Measurements from ENCODE around the gene BTBD2.

Gene BTBD2

DNA sequence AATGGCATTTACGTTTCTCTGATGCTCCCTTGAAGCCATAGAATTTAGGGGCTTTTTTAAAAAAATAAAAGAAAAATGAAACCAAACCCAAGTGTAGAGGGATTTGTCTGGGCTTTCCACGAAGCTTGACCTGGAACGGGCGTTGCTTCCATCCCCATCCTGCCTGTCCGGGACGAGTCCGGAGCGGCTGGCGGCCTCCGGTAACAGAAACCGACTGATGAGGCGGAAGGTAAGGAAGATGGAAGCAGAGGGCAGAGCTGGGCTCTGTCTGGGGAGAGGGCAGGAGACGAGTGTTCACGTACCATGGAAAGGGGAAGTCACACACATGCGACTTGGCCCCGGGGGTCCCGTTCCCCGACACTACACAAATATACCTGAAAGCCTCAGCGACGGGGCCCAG lies 34.3 kb downstream of the BTBD2 start:
- DNase-seq: no peak

- DNase-seq: no peak
These were observed 34.7 kb downstream of the BTBD2 start for GRCh38 chr19:1980809-1981181.

- DNase-seq: no peak
These were observed 35.3 kb downstream of the BTBD2 start for GRCh38 chr19:1980091-1980808.

DNA sequence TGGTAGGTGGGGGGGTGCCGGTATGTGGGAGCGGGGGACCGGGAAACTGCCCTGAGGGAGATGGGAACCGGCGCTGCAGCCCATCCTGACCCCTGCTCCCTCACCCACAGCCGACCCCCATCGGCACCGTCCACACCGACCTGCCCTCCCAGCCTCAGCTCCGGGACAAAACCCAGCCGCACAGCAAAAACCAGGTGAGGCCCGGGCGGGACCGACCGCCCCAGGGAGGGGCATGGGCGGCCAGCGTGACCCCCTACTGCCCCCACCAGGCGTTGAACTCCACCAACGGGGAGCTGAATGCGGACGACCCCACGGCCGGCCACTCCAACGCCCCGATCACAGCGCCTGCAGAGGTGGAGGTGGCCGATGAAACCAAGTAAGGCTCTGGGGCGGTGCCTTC lies 35.9 kb downstream of the BTBD2 start:
- DNase-seq: no peak

GRCh38 chr19:1979017-1979416 lies 36.5 kb downstream of the BTBD2 start:
- no peak for DNase-seq

DNA sequence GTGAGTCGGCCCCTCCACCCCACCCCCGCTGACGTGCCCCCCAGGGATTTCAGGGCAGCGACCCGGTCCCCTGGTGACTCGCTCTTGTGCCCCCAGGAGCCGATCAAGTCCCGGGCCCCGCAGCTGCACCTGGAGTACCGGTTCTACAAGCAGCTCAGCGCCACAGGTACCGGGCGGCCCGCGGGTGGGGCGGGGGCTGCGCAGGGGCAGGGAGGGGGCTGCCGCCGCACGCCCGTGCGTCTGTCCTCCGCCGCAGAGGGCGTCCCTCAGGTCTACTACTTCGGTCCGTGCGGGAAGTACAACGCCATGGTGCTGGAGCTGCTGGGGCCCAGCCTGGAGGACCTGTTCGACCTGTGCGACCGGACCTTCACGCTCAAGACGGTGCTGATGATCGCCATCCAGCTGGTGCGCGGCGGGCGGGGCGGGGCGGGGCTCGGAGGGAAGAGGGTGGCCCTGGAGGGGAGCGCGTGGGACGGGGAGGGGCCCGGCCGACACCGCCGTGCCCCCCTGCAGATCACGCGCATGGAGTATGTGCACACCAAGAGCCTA lies 37.1 kb downstream of the BTBD2 start:
- no peak for DNase-seq

GRCh38 chr19:1977120-1977519 lies 38.4 kb downstream of the BTBD2 start:
- DNase-seq: no peak

DNA sequence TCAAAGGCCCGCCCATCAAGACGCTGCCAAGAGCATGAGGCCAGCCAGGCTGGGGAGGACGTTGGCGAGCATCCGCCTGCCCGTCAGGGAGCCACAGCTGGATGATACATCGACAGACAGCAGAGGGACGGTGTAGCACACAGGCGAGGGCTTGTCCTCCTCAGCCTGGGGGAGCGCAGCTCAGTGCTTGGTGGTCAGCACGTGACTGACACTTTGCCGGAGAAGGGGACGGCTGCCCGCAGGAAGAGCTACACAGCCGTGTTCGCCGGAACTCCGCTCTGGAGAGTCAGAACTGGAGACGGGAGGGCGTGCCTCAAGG lies 40.4 kb downstream of the BTBD2 start:
- DNase-seq: no peak

DNA sequence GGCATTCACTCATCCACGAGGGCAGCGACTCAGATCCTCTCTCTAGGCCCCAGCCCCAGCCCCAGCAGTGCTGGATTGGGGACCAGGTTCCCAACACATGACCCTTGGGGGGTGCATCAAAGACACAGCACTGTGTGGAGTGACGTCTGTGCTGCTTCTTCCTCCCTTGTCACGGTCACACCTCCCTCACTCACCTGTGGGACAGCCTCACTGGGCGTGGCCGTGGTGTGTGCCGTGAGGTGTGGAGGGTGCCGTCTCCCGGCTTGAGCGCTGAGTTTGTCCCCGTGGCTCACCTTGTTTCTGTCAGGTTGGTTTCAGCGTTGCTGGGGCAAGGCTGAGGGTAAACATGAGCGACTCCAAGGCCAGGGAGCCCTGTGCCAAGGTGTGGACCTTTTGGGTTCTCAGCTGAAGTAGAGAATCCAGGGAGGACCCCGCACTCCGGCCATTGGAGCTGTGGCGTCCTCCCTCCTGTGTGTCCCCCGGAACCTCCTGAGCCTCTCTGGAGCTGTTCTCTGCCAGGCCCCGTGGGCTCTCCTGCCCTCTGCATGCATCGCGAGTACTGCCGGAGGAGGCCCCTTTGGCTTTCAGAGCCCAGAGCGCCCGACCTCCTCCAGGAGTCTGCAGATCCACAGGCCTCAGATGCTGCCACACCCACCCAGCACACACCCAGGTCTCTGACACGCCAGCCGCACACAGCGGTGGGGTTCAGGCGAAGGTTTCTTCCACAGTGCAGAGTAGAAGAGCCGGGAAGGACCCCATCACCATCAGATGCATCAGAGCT lies 40.9 kb downstream of the BTBD2 start:
- no peak for DNase-seq

DNA sequence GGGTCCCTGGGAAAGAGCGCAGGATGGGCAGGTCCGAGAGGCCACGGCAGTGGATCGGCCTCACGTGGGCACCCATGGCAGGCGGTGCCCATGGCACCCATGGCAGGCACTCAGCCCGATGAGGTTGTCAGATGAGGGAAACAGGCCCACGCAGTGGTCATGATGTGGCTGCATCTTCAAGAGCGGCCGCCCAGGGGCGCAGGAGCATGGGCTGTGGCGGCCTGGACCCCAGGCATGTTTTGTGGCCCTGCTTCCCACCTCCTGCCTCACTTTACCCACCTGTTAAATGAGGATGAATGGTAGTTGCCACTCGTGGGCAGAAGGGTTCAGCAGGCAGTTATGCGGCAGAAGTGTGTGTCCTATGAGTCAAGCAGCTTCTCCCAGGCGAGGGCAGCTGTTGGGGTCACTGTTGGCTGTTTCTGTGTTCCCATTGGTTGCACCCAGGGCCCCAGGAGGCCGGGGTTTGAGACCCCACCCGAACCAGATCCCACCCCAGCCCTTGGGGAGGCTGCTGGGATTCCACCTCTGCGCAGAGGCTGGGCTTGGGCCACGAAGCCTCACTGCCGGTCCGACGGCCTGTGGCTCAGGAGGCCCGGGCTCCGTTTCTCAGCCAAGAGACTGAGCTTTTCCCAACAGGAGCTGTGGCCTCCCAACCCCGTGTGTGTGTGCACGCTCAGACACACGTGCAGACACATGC lies 44.6 kb downstream of the BTBD2 start:
- no peak for DNase-seq

- no peak for DNase-seq
These were observed 45.3 kb downstream of the BTBD2 start for GRCh38 chr19:1970003-1970805.

DNA sequence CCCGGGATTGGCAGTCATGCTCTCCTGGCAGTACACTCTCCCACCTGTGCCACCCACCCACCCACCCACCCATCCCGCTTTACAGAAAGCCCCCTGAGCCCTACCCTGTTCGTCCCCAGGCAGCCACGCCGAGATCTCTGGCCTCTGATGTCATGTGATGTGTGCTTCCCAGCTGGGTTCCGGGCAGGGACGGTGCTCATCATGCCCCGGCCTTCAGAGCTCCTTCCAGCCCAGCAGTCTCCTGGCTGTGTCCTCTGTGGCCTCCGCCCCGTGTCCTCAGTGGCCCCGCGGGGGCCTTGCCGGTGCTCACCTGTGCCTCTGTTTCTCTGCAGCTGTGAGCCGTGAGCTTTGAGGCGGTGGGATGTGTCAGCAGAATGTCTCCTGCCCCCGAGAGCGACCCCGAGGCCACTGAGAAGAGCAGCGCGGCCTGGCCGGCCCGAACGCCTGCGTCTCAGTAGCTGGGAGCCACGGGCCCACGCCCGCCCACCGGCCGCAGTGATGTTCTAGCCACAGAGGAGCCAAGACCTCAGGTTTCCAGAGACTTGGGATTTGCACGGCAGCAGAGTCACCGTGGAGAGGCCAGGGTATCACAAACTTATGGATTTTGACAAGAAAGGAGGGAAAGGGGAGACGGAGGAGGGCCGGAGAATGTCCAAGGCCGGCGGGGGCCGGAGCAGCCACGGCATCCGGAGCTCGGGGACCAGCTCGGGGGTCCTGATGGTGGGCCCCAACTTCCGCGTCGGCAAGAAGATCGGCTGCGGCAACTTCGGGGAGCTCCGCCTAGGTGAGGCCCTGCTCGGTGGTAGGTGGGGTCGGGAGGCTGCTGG lies 46.1 kb downstream of the BTBD2 start:
- no peak for DNase-seq

- no peak for DNase-seq
These were observed 47.0 kb downstream of the BTBD2 start for GRCh38 chr19:1968279-1969175.

DNA sequence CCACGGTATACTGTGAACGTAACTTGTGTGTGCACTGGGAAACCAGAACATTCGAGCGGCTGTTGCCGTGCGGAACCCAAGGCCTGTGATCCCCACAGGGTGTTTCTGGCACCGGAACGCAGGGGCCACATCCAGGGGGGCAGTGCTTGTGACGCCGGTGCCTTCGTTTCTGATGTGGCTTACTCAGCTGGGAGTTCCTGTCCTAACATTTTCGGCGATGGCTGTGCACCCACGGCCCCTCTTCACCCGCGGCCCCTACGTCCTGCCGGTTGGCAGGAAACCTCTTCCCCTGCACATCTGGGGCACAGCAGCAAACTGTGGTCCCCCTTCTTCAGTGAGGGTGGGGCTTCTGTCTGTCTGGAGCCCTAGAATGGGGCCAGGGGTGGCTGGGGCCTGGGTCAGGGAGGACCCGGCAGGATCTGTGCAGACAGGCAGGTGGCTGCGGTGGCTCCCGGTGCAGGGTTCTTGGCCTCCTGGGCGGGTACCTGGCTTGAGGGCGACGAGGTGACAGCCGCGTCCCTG lies 48.4 kb downstream of the BTBD2 start:
- DNase-seq: no peak

DNA sequence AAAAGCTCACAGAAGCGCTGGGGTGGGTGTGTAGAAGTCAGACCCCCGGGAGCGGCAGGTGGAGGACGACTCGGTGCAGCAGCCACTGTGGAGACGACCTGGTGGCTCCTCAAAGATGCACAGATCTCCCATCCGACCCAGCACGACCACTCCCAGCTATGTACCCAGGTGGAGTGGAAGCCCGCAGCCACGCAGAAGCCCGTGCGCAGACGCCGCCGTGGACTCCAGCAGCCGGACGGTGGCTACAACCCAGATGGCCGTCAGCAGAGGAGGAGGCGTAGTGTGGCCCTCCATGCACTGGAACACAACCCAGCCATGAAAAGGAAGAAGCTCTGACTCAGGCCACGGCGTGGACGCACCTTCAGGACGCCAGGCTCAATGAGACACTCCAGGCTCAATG lies 52.8 kb downstream of the BTBD2 start:
- DNase-seq: no peak

DNA sequence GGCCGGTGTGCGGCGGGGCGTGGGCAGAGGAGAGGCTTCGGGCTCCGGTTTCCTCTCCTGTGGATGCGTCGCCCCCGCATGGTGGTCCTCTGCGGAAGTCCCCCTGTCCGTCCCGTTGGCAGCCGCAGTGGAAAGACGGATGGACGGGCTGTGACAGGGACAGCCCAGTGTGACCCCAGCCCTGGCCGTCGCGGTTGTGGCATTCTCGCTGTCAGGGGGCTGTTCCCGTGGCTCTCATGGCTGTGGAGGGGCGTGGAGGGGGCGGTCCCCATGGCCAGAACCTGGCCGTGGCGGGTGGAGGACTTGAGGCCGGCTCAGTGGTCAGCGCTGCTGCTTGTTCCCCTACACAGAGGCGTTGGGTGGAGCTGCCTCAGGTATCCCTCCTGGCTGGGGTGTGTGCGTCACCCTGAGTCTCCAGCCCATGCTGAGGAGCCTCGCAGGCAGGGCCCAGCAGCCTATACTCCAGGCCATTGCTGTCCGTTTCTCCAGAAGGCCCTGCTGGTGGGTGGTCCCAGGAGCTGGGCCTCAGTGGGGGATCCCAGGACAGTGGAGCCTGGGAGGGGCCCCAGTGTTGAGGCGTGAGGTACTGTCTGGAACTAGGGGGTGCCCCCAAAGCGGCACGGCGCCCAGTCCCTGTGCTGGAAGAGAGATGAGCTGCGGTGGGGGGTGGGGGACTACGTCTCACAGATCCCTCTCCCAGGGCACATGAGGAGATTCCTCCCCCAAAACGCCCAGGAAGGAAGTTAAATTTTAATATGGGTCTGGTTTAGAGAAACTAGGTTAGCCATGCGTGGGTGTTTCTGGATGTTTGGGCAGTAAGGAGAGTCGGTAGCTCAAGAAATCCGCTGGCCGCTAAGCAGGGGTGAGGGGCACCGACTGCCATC lies 54.3 kb downstream of the BTBD2 start:
- DNase-seq: no peak

DNA sequence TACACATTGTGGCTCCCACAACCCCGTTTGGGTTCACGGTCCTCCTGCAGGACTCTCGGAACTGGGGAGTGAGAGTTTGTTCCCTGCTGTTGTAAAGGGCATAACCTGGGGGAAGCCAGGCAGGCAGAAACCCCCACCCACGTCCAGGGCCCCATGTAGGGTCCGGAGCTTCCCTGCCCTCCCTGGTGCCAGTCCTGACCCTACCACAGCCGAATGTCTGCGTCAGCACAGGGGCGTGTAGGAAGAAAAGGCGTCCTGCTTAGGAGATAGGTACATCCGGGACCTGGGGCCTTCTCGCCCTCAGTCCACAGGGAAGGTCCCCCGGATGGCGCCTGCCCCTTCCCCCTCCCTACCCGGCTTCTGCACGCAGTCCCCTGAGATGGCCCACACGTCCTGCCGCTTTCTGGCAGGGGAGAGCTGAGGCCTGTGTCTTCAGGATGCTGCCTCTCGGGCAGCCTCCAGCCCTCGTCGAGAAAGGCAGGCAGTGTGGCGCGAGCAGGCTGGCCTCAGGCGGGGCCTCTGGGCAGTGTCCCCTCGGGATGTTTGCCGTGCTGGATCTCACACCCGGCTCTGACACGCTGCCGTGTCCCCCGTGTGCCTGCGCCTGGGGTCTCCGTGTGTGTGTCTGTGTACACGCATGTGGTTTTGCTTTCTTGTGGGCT lies 55.5 kb downstream of the BTBD2 start:
- no peak for DNase-seq

GRCh38 chr19:1957562-1958248 lies 57.8 kb downstream of the BTBD2 start:
- no peak for DNase-seq
